HG02885 (cell line): Measurements from ENCODE around the gene LAMA2.
A peak's percentile ranks its signal among the peaks of the same experiment; 100 is the strongest.

Experiments
- ATAC-seq: cut with Tn5 transposase; IDR thresholded peaks from one replicate; pipeline ENCODE4 v1.9.1; 2021; ENCODE audit warnings: mild to moderate bottlenecking; ENCODE audit not compliant: unreplicated experiment, poor library complexity

LAMA2 gene

GRCh38 chr6:129460221-129460620 lies 577.3 kb downstream of the LAMA2 start:
- ATAC-seq, result no peak

GRCh38 chr6:129469070-129469662 lies 586.2 kb downstream of the LAMA2 start:
- ATAC-seq, result no peak

- no peak for ATAC-seq
These were observed 589.3 kb downstream of the LAMA2 start for GRCh38 chr6:129472239-129472638.

GRCh38 chr6:129473546-129473945 lies 590.6 kb downstream of the LAMA2 start:
- ATAC-seq, result no peak

GRCh38 chr6:129475477-129476247 lies 592.7 kb downstream of the LAMA2 start:
- no peak for ATAC-seq

- no peak for ATAC-seq
These were observed 593.3 kb downstream of the LAMA2 start for GRCh38 chr6:129476248-129476564.

GRCh38 chr6:129476810-129477209 lies 593.9 kb downstream of the LAMA2 start:
- no peak for ATAC-seq

- no peak for ATAC-seq
These were observed 595.4 kb downstream of the LAMA2 start for GRCh38 chr6:129478379-129478778.

- ATAC-seq, result no peak
These were observed 598.8 kb downstream of the LAMA2 start for GRCh38 chr6:129481706-129482105.

- no peak for ATAC-seq
These were observed 602.8 kb downstream of the LAMA2 start for GRCh38 chr6:129485746-129486145.

GRCh38 chr6:129486327-129486726 lies 603.4 kb downstream of the LAMA2 start:
- no peak for ATAC-seq

- no peak for ATAC-seq
These were observed 605.4 kb downstream of the LAMA2 start for GRCh38 chr6:129488313-129488712.

- ATAC-seq, result no peak
These were observed 606.4 kb downstream of the LAMA2 start for GRCh38 chr6:129489215-129489765.

- peak; percentile 88 for ATAC-seq
These were observed 607.8 kb downstream of the LAMA2 start for GRCh38 chr6:129490521-129491255.

GRCh38 chr6:129491436-129491835 lies 608.5 kb downstream of the LAMA2 start:
- no peak for ATAC-seq

- ATAC-seq, result no peak
These were observed 609.3 kb downstream of the LAMA2 start for GRCh38 chr6:129492260-129492659.

GRCh38 chr6:129493354-129493902 lies 610.5 kb downstream of the LAMA2 start:
- no peak for ATAC-seq

- ATAC-seq, result no peak
These were observed 611.2 kb downstream of the LAMA2 start for GRCh38 chr6:129494099-129494498.

GRCh38 chr6:129494586-129494985 lies 611.6 kb downstream of the LAMA2 start:
- no peak for ATAC-seq

GRCh38 chr6:129495652-129496051 lies 612.7 kb downstream of the LAMA2 start:
- no peak for ATAC-seq
